ENCODE measurements around the gene CDKAL1.

The CDKAL1 gene

DNA sequence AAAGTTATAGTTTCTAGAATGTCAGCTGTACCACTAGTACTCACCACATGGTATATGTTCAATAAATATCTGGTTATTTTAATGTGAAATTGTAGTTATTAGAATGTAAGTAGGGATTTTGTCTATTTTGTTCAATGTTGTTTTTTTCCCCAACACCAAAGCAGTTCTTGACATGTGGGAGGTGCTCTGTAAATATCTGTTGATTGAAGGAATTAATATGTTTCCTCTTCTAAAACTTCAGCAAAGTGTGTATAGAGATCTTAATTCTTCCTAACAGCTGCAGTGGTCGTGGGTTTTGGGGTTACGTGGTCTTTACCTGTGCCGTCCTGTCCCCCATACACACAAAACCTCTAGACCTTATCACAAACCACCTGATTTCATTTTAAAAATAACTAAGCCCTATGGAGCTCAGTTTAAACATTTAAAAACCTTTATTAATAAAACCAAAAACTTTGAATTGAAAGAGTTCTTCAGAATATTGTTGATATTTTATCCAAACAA, 587.4 kb downstream of the CDKAL1 start:
- in situ Hi-C loops (cut with MboI; ENCODE audit: low sequenced_read_pairs): no loop called here

DNA sequence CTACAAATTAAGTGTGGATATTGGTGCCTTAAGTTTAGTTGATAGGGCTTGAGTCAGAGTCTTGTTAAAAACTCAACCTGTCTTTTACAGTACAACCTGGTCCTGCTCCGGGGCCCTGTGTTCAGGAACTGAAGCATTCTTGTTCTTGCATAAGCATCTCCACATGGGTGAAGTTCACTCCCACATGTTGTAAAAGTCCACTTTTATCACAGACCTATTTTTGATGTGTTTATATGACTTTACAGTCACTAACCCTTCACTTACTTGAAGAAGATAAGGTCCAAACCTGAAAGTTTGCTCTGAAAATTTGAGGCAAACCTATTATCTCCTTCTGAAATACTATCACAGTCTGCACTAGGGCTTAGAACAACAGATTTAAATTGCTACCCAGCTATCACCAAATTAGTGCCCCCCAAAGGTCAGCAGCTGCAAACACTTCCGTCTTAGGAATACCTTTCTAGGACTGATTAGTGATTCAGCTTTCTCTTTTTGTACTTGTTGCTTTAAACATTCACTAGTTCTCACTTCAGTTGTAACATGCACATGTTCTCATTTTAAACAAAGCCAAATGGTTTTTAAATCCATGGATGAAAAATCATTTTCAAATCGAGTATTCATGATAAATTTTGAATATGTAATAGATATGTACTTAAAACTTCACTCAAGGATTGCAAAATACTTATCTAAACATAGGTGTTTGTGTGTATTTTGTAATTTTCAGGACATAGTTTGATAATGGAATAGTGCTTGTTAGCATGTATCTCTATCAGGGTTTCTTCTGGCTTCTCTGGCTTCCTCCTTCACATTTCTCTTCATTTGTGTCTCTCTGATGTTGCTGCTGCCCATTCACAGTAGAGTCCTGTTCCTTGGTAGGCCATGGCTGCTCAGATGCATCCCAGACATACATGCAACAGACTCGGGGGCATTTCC, 589.5 kb downstream of the CDKAL1 start:
- in situ Hi-C loops (cut with MboI; ENCODE audit: low sequenced_read_pairs): no loop called here

DNA sequence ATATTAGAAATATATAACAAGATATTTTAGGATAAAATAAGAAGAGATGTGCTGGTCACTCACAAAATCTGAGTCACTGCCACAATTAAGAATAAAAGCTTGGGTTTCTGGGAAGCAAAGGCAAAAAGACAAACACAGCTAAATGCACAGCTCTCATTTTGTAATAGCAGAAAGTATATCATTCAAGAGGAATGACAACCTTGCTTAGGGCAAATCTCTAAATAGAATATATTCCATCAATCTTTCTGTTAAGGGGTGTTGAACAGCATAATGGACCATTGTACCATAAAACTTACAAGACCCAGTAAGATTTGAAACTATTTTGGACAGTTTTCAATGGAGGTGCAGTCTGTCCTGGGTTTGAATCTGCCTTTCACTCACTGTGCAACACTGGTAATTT, 594.3 kb downstream of the CDKAL1 start:
- in situ Hi-C loops (cut with MboI; ENCODE audit: low sequenced_read_pairs): no loop called here

DNA sequence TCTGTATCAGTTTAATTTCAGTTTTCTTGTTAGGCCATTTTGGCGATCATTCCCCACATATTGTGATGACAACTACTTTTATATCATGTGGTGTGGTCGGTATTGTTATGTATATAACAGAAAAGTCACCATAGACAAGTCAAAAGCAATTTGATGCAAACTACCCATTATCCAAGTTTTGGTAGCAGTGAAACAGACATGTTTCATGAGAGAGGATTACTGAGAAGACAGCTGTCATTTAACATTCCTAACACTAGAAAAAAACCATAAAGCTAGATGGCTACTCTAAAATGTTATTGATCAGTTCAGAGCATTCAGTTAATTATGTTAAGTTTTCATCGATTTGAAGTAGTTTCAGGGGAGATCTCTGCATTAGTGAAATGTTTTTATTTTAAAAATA, 597.1 kb downstream of the CDKAL1 start:
- in situ Hi-C loops (cut with MboI; ENCODE audit: low sequenced_read_pairs): no loop called here

DNA sequence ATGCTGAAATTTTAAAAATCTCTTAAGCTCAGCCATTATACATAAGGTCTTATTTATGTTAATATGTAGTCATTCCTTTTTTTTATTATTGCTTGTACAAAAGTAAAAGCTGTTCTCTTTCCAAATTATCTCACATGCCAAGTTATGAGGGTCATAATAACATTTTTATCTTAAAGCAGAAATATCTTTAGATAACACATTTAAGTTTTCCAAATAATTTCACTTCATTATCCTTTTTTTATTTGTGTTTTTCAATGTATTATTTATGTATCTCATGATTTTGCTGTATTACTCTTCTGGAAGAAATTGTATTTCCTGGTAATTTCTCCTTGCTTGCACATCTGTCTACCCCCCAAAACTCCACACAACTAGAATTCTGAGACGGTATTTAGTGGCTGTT, 598.2 kb downstream of the CDKAL1 start:
- in situ Hi-C loops (cut with MboI; ENCODE audit: low sequenced_read_pairs): no loop called here

DNA sequence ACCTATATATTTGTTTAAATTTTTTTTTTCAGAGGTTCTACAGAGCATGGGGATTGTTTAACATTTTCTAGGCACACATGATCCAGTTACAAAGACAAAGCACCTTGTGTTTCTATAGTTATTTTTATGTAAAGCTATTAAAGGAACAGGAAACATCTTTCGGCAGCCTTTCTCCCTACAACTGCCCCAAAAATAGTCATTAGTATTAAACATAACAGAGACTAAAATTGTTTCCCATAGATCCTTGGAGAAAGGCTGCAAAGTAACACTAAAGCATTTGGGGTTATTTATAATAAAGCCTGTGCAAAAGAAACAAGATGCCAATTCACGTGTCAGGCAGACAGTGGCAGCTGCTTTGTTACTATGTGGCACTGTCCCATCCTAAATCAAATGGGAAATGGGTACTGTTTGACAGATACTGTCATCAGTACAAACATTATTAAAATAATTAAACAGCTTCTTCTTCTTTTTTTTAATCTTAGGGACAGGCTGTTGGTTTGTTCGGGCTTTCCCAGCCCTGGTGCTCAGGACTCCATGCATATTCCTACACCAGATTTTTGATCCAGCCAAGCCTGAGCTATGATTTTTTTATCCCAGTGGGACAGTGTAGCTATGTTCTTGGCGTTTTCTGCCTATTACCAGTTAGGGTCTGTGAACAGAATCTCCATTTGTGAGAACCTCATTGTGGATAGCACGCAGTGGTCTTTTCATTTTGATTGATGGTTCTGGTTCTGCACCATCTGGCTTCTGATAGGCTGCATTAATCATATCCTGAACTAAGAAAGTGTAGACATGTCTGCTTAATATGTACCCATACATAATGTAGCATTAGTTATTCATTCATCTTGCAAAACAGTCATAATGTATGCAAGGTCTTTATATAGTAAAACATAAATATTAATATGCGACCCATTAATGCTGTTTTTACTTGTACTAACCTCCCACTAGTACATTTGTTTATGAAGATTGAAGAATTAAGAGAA, 598.9 kb downstream of the CDKAL1 start:
- in situ Hi-C loops (cut with MboI; ENCODE audit: low sequenced_read_pairs): no loop called here

DNA sequence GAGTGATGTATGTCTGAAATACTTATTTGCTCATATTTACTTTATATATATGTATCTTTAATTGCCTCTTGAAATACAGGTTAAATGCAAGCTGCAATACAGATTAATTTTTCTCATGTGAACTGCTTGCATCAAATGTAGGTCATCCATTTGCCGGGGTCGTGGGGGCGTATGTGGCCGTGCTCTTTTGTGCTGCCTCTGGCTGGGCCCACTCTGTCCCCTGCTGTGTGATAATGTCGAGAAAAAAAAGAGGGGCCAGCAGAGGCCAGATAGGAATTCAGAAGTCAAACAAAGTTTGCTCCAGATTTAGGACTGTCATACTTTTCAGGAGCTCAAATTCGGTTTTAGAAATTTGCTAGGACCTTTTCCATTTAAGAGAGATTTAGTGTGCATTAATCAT, 599.6 kb downstream of the CDKAL1 start:
- in situ Hi-C loops (cut with MboI; ENCODE audit: low sequenced_read_pairs): no loop called here

DNA sequence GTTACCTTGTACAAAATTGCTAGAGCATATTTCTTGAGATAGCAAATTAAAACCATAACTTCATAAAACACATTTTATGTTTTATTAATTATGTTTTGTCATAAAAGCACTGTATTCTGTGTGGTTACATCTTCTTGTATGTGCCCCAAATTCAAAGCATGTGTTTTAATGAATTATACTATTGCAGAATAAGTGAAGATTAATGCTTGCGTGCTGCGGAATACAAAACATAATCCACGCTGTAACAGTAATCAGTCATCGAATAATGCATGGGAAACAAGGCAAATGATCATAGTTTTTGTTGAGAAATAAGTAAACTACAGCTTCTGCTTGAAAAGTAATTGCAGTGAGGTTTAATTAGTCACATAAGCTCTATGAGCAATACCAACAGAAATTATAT, 600.1 kb downstream of the CDKAL1 start:
- in situ Hi-C loops (cut with MboI; ENCODE audit: low sequenced_read_pairs): no loop called here

DNA sequence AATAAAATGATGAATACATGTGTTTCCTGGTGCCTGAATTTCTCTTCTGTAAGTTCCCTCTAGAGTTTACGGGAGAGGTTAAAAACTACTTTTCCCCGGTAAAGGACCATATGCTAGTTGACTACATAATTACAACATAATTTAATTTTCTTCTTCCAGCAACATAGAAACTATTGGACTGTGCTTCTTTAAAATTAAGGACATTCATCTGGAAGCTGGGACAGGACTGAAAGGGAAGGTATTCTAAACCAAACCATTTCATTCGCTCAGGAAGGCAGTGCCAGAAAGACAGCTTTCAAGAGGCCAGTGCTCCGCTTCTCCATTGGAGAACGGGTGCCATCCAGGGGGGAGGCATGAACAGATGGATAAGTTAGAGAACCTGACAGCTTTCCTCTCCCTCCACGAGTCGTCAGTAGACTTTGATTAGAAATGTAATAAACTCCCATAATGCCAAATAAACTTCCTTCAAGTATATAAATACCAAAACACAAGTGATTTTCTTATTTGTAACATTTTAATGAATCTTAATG, 601.3 kb downstream of the CDKAL1 start:
- in situ Hi-C loops (cut with MboI; ENCODE audit: low sequenced_read_pairs): no loop called here

DNA sequence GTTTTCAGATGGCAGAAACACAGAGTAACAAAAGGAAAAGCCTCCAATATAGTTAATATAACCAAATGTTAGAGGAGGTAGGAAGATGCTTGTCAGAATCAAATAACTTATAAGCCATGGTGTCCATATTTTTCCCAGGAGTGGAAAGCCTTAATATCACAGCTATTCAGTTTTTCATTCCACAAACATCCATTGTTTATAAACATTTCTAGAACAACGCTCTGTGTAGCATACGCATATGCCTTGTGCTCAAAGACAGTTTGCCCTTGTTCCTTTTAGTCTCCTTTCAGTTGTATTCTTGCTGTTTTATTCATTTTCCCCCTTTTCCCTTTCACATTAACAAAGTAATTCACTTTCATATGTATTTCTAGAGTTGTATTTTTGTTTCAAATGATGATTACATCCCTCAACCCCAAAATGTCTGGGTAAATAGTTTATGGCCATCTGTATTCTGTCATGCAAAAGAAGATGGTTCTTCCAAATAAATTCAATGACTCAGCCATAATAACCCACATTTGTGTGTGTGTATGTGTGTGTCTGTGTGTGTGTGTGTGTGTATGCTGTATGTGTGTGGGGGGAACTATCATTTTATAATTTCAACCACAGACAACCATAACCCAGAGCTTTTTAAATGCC, 603.6 kb downstream of the CDKAL1 start:
- in situ Hi-C loops (cut with MboI; ENCODE audit: low sequenced_read_pairs): no loop called here

DNA sequence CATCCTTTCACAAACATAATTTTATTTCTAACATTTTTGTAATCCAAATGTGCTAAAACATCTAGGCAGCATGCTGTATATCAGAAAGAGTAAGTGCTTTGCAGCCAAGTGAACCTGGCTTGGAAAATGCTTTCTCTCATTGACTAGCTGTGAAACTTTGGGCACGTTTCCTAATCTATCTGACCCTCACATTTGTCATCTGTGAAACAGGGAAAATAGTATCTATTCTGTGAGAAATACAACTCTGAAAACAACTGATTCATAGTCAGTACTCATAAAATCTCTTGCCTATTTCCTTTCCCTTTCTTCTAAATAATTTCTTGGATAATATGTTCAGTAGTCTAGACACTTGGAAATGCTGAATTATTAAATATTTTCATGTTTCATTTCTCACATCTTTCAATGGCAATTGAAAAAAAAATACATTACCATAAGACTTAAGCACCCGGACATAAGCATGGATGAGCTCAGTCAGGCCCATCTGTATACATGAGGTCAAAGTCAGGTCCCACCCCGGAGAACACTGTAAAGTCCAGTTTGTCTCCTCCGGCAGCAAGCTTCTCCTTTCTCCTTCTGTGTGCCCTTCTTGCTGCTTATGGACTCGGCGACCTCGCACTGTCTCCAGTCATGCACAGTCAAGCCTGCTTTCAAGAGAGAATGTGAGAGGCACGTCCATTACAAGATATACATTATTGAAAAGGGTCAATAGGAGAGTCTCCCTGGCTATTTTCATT, 604.2 kb downstream of the CDKAL1 start:
- in situ Hi-C loops (cut with MboI; ENCODE audit: low sequenced_read_pairs): no loop called here

DNA sequence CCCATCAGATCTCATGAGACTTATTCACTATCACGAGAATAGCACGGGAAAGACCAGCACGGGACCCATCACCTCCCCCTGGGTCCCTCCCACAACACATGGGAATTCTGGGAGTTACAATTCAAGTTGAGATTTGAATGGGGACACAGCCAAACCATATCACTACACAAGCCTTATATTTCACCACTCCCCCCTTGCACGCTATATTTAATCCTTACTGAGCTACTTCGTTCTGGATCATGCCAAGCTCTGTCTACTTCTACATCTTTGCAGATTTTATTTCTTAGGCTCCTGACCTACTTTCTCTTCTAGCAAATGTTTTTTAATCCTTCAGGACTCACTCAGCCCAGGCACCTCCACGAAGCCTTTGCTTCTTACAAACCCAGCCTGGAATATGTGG, 606.7 kb downstream of the CDKAL1 start:
- in situ Hi-C loops (cut with MboI; ENCODE audit: low sequenced_read_pairs): no loop called here

DNA sequence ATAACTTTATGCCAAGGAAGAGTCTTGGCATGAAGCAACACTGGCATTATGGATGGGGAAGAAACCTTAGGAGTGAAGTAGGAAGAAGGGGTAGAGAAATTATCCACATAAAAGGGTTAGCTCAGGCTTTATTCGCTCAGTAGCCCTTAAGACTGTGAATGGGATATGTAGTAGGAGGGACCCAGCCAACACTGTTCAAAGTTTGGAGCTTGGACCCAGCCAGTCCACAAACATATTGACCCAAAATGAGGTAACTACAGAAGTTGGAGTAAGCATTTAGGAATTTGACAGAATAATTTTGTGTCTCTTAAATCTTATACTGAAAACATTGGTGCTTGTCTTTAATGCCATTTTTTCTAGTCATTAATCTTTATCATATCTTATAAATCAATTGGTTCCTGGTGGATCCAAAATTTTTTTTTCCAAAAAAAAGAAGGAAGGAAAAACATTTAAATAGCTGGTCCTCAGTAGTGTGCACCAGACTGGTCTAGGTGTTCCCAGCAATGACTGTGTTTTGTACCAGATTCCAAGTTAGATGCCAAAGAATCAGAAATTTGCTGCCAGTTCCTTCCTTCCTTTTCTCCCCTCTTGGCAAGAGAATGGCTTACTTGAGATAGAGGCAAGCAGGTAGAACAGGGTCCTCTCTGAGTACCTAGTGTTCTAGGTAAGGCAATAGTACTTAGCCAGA, 607.5 kb downstream of the CDKAL1 start:
- in situ Hi-C loops (cut with MboI; ENCODE audit: low sequenced_read_pairs): no loop called here

DNA sequence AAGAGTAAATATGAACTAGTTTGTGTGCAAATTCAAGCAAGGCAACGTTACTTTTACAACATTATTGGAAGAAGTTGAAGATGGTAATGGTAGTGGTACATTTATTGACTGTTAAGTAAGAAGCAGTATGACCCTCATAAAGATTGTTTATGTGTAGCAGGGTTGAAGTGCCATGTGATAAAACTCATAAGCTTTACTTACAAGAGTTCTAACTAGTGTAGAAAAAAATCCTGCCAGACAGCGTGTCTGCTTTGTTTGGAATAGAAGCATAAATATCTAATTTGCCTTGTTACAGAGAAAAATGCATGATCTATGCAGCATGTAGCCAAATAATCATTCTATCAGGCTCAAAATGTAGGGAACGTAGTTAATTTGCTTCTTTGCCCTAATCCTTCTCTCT, 608.5 kb downstream of the CDKAL1 start:
- in situ Hi-C loops (cut with MboI; ENCODE audit: low sequenced_read_pairs): no loop called here

DNA sequence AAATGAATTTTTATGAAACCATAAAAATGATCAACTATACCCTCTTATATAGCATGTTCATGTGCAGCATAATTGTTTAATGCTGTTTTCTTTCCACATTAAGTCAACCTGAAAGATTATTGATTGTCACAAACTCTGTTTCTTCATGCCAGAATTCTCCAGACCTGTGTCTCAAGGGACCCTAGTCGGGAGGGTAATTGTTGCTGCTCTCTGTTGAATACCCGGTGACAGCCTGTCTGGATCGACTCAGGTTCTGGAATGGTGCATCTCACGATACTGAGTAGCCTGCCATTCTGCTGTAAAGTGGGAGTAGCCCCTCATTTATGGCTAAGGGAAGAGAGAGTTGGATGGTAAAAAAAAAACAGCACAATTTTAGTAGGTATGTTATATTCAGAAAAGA, 609.4 kb downstream of the CDKAL1 start:
- in situ Hi-C loops (cut with MboI; ENCODE audit: low sequenced_read_pairs): no loop called here

DNA sequence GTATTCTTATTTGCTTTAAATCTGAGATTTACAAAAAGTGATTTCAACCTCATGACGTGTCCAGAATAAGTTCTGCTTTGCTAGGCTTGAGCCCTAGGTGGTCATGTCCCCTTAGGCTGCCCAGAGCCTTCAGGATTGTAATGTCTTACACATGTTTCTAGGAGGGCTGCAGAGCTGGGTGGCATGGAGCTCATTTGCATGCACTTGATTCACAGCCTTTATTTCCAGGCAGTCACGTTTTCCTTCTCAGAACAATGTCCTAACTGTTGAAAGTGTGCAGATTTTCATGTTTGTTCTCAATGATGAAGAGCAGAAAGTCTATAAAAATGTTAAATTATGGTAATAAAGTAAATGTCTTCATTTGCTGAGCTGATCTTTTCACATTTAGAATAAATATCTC, 610.7 kb downstream of the CDKAL1 start:
- in situ Hi-C loops (cut with MboI; ENCODE audit: low sequenced_read_pairs): no loop called here

DNA sequence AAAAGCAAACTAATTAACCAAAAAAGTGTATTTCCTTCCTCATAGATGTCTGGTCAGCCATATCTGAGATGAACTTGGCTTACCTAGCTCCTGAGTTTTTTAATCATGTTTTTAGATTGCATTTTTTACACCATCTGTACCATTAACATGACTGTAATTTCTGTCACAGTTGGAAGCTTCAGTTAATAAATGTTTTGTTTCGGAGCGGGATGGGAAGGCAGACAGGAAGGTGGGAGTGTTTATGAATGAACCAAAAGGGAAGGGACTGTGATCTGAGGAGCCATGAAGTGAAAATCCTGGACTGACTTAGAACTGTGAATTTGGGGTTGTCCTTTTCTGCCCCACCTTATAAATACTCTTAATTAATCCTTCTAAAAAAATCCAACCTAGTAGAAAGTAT, 613.7 kb downstream of the CDKAL1 start:
- in situ Hi-C loops (cut with MboI; ENCODE audit: low sequenced_read_pairs): no loop called here

DNA sequence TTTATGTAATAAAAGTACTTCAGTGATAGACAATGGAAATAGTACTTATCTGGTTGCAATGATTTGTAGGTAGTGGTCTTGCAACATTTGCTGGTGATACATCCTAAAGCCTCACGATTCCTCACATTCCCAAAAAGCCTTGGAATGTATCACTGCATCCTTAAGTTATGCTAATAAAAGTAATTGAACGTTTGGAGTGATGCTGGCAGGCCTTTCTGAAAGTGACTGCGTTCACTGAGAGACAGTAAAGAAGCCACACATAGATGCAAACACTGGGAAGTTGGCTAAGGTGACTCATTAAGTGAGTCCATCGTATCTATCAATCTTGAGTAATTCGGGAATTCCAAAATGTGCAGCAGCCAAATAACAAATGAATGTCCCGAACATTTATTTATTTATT, 615.2 kb downstream of the CDKAL1 start:
- in situ Hi-C loops (cut with MboI; ENCODE audit: low sequenced_read_pairs): no loop called here

DNA sequence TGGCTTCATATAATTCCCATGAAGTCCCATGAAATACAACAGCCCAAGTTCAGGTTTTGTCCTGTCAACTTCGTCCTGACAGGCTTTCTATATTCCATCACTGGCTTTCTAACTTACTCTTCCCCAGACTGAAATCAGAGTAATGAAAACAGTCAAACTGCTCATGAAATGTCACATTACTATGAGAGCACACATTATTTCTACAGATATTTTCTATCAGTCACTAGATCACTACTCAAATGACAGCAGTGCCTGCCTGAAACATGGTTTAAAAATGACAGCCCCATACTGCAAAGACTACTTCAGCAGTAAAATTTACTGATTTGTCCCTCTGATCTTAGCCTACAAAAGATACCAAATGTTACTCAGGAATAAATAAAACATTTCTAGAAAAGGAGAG, 616.4 kb downstream of the CDKAL1 start:
- in situ Hi-C loops (cut with MboI; ENCODE audit: low sequenced_read_pairs): no loop called here

DNA sequence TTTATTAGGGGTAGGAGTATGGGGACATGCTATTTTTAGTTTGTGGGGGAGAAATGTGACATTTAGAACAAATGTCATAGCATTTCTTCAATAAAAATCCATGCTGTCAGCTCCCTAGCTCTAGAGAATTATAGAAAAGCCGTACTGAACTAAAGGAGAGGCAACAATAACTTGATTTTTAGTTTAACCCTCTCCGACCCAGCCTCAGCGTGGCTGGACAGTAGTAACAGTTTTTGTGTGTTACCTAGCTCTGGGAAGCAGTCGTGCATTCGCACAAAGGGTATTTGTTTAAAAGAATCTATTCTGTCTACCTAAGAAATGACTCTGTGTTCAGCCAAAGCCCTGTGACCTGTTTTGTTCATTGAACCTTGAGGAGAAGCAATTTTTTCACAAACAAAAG, 616.9 kb downstream of the CDKAL1 start:
- in situ Hi-C loops (cut with MboI; ENCODE audit: low sequenced_read_pairs): no loop called here

Measured in hTERT RPE-1 (cell line).